ENCODE measurements around the gene KIRREL3. TPM values are rescaled to one million over a fixed set of nuclear protein-coding genes. Genes with fewer than 3 reads are reported as not detected.

The KIRREL3 gene
- polyA plus RNA-seq, 1 donor (not counting 4 experiments of a cell fraction or from before 2014, with no cell fraction given): 0.04 TPM

- Histone ChIP-seq H3K27ac (ENCODE audit: control insufficient read depth, insufficient read depth, low read length) (no peak overlapping the region), H3K9me1 (ENCODE audit: control insufficient read depth, extremely low read depth, insufficient read depth, low read length) (no peaks in the 10 kb centered on the region), H3K36me3 (ENCODE audit: control insufficient read depth in 2 of 2, extremely low read depth in 1 of 2, insufficient read depth in 2 of 2, low read length in 2 of 2) (no peaks in the 10 kb centered on the region), H3K27me3 (ENCODE audit: control insufficient read depth, extremely low read depth, insufficient read depth, low read length) (peaks cover 17% of the 10 kb centered on the region), H3K4me3 (ENCODE audit: control insufficient read depth in 2 of 3, extremely low read depth in 1 of 3, insufficient read depth in 2 of 3, low read depth in 1 of 3, low read length in 3 of 3) (no peak overlapping the region), H3K9ac (ENCODE audit: control insufficient read depth, extremely low read depth, insufficient read depth, low read length) (no peak overlapping the region), H3K4me1 (ENCODE audit: control insufficient read depth, extremely low read depth, insufficient read depth, low read length) (no peaks in the 10 kb centered on the region), H2AFZ (ENCODE audit: control insufficient read depth, low read length) (no peak overlapping the region), H4K20me1 (ENCODE audit: control insufficient read depth, extremely low read depth, insufficient read depth, low read length) (no peaks in the 10 kb centered on the region), H3K9me3 (ENCODE audit: control insufficient read depth, low read depth, low read length) (no peaks in the 10 kb centered on the region), H3K4me2 (ENCODE audit: control insufficient read depth, extremely low read depth, insufficient read depth, low read depth, low read length) (no peak overlapping the region), H3K79me2 (ENCODE audit: control insufficient read depth, insufficient read depth, low read length) (no peaks in the 10 kb centered on the region)
- dilution Hi-C loops (cut with MboI; ENCODE audit: extremely low pct_ligation_motif_present, low sequenced_read_pairs): no loop called here
- TF ChIP-seq EZH2 (IDR thresholded peaks at IDR 0.05; ENCODE audit: low read length) (no peak), CTCF (optimal IDR thresholded peaks at IDR 0.05 in 1 of 3, IDR thresholded peaks at IDR 0.05 in 1 of 3, conservative IDR thresholded peaks at IDR 0.05 in 1 of 3; ENCODE audit: extremely low read depth in 1 of 3, insufficient read depth in 2 of 3, low read length in 3 of 3) (no peak)
- DNase-seq (ENCODE audit: low read depth, low spot score) (no peak), FAIRE-seq (no peak)
Measured at GRCh38 chr11:126611438-126611837, 389.1 kb downstream of the KIRREL3 start.

GRCh38 chr11:126608658-126609057 is 391.9 kb downstream of the KIRREL3 start:
- Histone ChIP-seq H2AFZ (ENCODE audit: control insufficient read depth, low read length) (no peak overlapping the region), H3K9ac (ENCODE audit: control insufficient read depth, extremely low read depth, insufficient read depth, low read length) (no peak overlapping the region), H3K4me3 (ENCODE audit: control insufficient read depth in 2 of 3, extremely low read depth in 1 of 3, insufficient read depth in 2 of 3, low read depth in 1 of 3, low read length in 3 of 3) (no peak overlapping the region), H3K9me3 (ENCODE audit: control insufficient read depth, low read depth, low read length) (no peaks in the 10 kb centered on the region), H3K36me3 (ENCODE audit: control insufficient read depth in 2 of 2, extremely low read depth in 1 of 2, insufficient read depth in 2 of 2, low read length in 2 of 2) (no peaks in the 10 kb centered on the region), H3K79me2 (ENCODE audit: control insufficient read depth, insufficient read depth, low read length) (no peaks in the 10 kb centered on the region), H3K4me1 (ENCODE audit: control insufficient read depth, extremely low read depth, insufficient read depth, low read length) (no peaks in the 10 kb centered on the region), H4K20me1 (ENCODE audit: control insufficient read depth, extremely low read depth, insufficient read depth, low read length) (no peaks in the 10 kb centered on the region), H3K9me1 (ENCODE audit: control insufficient read depth, extremely low read depth, insufficient read depth, low read length) (no peaks in the 10 kb centered on the region), H3K27ac (ENCODE audit: control insufficient read depth, insufficient read depth, low read length) (no peak overlapping the region), H3K4me2 (ENCODE audit: control insufficient read depth, extremely low read depth, insufficient read depth, low read depth, low read length) (no peak overlapping the region), H3K27me3 (ENCODE audit: control insufficient read depth, extremely low read depth, insufficient read depth, low read length) (peaks cover 23% of the 10 kb centered on the region)
- DNase-seq (ENCODE audit: low read depth, low spot score) (no peak), FAIRE-seq (no peak)
- dilution Hi-C loops (cut with MboI; ENCODE audit: extremely low pct_ligation_motif_present, low sequenced_read_pairs): no loop called here
- TF ChIP-seq EZH2 (IDR thresholded peaks at IDR 0.05; ENCODE audit: low read length) (no peak), CTCF (optimal IDR thresholded peaks at IDR 0.05 in 1 of 3, IDR thresholded peaks at IDR 0.05 in 1 of 3, conservative IDR thresholded peaks at IDR 0.05 in 1 of 3; ENCODE audit: extremely low read depth in 1 of 3, insufficient read depth in 2 of 3, low read length in 3 of 3) (no peak)
